GM10847 (cell line): Measurements from ENCODE around the gene LIMS2.

ENCODE experiments used
- POLR2A ChIP-seq: IDR thresholded peaks from 2 replicates; pipeline ENCODE4 v1.6.1; 2011; ENCODE audit not compliant: insufficient read length; ENCODE audit errors: extremely low read depth

LIMS2 gene

GRCh38 chr2:127609818-127610217 lies 65.5 kb downstream of the LIMS2 start:
- TF ChIP-seq POLR2A = no peak

- TF ChIP-seq POLR2A = no peak
Observed at GRCh38 chr2:127609031-127609751, 66.1 kb downstream of the LIMS2 start.

DNA sequence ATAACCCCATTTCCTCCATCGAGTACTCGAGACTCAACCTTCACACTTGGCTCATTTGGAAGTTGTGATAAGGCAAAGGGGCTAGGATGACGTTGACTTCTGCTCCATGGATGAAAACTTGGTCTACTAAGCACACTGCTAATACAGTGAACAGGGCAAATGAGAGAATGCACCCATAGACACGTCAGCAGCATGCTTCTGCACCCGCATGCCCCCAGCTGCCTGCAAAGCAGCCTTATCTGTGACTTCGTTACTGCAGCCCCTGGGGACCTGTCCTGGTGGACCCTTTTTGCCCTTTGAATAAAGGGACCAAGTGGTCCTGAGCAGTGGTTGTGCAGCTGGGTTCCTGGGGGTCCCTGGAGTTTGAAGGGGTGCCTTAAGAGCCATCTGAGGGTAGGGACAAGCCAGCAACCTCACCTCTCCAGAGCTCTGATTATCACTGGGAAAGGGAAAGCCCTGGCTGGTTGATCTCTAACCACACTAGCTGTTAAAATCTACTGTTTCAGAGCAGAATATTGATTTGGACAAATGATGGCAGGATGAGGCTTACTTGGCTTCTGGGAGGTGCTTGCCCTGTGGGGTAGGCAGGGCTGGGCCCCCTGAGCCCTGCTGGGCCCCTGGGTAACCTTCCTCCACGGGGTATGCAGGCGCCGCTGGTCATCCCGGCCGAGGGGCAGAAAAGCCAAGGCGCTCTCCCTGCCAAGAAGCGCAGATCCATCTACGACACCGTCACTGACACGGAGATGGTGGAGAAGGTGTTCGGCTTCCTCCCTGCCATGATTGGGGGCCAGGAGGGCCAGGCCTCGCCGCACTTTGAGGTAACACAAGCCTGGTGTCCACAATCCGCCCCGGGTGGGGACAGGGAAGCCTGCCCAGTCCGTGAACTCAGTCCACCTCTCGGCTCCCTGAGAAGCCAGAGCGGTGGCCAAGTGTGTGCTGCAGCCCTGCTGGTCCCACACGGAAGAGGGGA lies 67.0 kb downstream of the LIMS2 start:
- no peak for TF ChIP-seq POLR2A

DNA sequence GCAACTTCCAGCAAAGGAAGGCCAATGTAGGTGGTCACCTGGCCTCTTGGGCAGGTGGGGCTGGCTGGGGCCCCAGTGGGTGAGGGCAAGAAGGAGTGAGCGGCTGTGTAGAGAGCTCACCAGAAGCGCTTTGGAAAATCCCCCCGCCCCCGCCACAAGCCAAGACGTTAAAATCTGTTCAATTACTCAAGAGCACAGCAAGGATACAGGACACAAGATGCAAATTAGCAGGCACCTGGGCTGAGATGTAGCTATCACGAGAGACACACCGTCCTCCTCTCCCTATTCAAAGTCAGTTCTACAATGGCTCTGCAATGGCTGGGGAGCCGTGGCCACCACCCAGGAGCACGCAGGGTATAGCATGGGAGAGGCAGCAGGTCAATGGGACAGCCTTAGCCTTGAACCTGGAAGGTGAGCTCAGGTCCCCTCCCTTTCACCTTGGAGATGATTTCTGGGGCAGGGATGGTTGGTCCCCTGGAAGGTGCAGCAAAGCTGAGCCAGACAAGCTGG lies 67.9 kb downstream of the LIMS2 start:
- TF ChIP-seq POLR2A = no peak

DNA sequence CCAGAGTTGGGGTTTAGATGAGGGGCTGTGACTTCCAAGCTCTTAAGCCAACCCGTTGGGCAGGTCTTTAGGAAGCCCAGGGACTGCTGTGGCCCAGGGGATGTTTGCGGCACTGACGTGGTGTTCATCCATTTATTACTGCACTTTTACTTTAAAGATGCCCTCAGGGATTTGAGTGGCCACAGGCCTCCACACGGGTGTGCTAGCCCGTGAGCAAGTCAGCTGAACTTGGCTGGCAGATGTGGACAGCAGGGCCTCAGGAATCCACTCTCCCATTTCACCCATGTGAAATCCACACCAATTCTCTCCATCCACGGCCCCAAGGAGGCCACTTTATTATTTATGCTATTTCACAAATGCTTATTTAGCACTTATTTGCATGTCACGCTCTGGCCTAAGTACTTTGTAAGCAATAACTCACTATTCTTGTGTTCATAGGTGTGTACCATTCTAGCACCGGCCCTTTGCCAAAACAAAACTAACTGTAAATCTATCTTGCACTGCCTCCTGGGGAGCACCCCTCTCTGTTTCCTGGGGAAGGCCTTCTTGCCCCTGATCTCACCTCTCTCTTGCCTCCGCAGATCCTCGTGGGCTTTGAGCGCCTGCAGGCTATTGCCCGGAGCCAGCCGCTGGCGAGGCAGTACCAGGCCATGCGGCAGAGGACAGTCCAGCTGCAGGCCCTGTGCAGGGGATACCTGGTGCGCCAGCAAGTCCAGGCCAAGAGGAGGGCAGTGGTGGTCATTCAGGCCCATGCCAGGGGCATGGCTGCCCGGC lies 68.5 kb downstream of the LIMS2 start:
- TF ChIP-seq POLR2A = no peak

DNA sequence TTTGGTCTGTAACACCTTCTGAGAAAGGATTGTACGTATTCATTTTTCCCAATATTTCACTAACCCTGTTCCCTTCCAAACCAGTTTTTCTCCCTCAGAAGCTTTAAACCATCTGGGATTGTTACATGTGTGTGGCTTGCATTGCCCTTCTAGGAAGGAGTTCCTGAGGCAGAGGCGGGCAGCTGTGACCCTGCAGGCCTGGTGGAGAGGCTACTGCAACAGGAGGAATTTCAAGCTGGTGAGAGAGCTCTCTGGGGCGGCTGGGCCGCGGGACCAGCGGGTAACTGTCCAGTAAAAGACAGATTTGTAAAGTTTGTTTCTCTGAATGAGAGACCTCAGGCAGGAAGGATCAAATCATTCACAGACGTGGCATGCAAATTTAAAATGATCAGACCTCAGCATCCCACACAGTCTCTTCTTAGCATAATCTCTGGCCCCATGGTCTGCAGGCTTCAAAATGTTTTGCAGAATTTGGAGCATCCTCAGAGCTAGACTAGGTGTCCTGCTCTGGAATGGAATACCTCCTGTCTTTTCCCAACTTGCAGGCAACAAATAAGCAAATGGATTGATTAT lies 69.6 kb downstream of the LIMS2 start:
- TF ChIP-seq POLR2A = no peak

- no peak for TF ChIP-seq POLR2A
Observed at GRCh38 chr2:127604986-127605385, 70.3 kb downstream of the LIMS2 start.

- TF ChIP-seq POLR2A = no peak
Observed at GRCh38 chr2:127599211-127599610, 76.1 kb downstream of the LIMS2 start.

GRCh38 chr2:127598711-127599110 lies 76.6 kb downstream of the LIMS2 start:
- no peak for TF ChIP-seq POLR2A

DNA sequence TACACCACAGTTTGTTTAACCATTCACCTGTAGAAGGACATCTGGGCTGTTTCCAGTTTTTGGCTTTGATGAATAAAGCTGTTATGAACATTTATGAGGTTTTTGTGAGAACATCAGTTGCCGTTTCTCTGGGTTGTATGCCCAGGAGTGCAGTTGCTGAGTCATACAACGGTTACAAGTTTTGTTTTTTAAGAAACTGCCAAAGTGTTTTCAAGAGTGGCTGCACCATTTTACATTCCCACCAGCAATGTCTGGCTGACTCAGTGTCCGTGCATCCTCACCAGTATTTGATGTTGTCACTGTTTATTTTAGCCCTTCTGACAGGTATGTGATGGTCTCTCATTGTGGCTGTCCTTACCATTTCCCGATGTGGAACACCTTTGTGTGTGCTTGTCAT lies 77.3 kb downstream of the LIMS2 start:
- no peak for TF ChIP-seq POLR2A

DNA sequence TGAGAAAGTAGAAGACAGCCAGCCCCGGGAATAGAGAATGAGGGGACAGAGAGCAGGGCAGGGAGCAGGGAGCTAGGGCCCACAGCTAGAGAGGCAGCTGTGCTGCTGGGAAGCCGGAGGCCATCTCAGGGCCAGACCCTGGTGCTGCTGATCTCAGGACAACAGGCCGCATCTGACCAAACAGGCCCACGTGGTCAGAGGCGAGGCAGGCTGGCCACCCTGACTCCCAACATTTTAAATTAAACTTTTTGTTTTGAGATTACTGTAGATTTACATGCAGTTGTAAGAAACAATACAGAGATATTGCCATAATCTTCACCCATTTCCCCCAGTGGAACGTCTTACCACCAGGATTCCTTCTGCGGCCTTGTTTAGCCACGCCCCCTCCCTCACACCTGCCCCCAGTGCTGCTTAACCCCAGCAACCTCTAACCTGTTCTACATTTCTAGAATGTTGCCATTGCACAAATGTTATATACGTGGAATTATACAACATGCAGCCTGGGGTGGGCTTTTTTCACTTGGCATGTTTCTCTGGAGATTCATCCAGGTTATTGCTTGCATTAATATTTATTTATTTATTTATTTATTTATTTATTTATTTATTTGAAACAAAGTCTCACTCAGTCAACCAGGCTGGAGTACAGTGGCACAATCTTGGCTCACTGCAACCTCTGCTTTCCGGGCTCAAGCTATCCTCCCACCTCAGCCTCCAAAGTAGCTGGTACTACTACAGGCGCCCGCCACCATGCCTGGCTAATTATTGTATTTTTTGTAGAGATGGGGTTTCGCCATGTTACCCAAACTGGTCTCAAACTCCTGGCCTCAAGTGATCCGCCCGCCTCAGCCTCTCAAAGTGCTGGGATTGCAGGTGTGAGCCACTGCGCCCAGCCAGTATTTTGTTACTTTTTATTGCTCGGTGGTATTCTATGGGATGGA lies 78.0 kb downstream of the LIMS2 start:
- no peak for TF ChIP-seq POLR2A

- no peak for TF ChIP-seq POLR2A
Observed at GRCh38 chr2:127596311-127597045, 78.9 kb downstream of the LIMS2 start.

DNA sequence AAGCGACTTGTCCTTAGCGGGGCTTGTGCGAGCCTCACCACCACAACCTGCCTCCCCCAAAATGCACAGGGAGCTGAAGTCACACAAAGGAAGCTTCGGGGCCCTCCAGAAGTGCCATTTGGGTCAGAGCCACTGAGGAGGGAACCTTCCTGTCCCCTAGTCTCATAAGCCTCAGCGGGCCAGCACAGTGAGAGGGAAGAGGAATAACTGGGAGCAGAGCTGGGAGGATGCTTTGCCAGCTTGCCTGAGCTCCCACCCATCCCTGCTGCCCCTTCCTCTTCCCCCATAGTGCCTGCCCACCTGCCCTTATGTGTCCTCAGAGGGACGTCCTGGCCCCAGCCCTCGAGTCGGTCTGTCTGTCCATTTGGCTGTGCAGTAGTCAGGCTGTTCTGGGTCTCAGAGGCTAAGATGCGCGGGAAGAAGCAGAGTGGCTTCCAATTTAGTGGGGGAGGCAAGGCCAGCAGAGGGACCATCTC lies 81.2 kb downstream of the LIMS2 start:
- no peak for TF ChIP-seq POLR2A
